H1 (cell line): ENCODE data around the gene HDAC6. TPM values are rescaled to one million over a fixed set of nuclear protein-coding genes. Genes with fewer than 3 reads are reported as not detected.

Experiments
- JUND ChIP-seq: IDR thresholded peaks from 2 replicates; pipeline ENCODE4 v1.6.1; 2011; ENCODE audit warnings: mild to moderate bottlenecking, improper control_type of control experiment, low read length
- SUZ12 ChIP-seq: fragments of 200-600 bp; sonication (generic); IDR thresholded peaks from 2 replicates; pipeline ENCODE4 v1.6.1; 2012; ENCODE audit warnings: mild to moderate bottlenecking, inconsistent platforms, low read length, moderate library complexity, mixed read lengths
- polyA plus RNA-seq, 7 experiments: library from polyadenylated mRNA; depleted of rRNA in 3 of 7; stranded (reverse) in 5 of 7; unstranded in 2 of 7; fragments of >200 nt in 5 of 7; fragments of 200-250 nt in 2 of 7; gene quantifications; 1 replicate in 5 of 7; 2 replicates in 1 of 7; 4 replicates in 1 of 7; pipeline versions ENCODE4 v1.2.1 to v1.2.3, GENCODE V29; 2011 to 2013; ENCODE audit warnings: missing spikeins in 2 of 7, mixed read lengths in 2 of 7
- total RNA-seq: library from RNA; stranded (reverse); fragmentation: NEBNext Ultra II Directional; extraction: Animal tissue kit (Norgen Biotek cat#: 25700); gene quantifications from 2 replicates; pipeline ENCODE4 v1.2.1, GENCODE V29; 2021

HDAC6 gene
- total and polyA plus RNA-seq, 2 of the 8 experiments (the other 6 are each of a cell fraction or from before 2014, with no cell fraction given), result 34.0 to 51.8 TPM

DNA sequence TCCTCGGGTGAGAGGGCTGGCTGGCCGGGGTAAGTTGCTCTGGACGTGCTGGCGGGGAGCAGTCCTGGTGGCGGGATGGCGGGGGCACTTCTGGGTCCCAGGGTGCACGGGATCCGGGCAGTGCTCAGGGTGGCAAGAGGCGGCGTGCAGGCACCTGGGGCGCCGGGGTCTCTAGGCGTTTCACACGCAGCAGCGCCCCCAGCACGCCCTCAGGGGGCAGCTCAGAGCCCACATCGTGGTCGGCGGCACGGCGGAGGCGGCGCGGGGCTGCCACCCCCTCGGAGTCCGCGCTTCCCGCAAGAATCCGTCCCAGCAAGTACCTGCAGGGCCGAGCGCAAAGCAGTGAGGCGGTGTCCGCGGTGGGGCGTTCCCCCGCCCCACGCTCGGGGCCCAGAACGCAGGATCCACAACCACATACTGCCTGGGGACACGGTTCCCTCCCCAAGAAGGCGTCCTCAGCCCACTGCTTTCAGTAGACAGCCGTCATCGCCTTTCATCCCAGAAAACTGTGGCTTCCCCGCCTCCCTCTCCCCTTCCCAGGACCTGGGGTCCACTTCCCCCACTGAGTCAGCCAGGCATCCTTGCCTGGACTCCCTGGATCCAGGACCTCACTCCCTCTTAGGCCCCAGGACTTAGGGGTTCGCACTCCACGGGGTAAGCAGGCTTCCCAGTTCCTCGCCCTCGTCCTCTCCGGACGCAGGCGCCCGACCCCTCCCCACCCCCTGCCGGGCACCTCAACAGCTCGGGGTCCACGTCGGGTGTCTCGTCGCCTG, 29.5 kb downstream of the HDAC6 start (continued):
- peak; percentile 68; the same call in 1 of the 2 replicates for TF ChIP-seq SUZ12
- no peak for TF ChIP-seq JUND
